Calu3 (cell line): ENCODE measurements around the gene SLC12A8. TPM values are rescaled to one million over a fixed set of nuclear protein-coding genes. Genes with fewer than 3 reads are reported as not detected.

Experiments
- BruUV-seq: library from RNA; stranded (reverse); fragments of 400-500 nt; replicated peaks from 2 replicates; lab custom pipeline; 2021; lab: Mats Ljungman, UMichigan
- CTCF ChIA-PET: fragments of 300-600 bp; sonication (Branson Sonifier 250); formaldehyde crosslinking; loops from one replicate; lab custom pipeline; 2022; ENCODE audit warnings: antibody characterized with exemption; lab: Charles Lee
- DNase-seq: peaks from one replicate; pipeline ENCODE4 v3.0.0; 2022
- H3K27ac Mint-ChIP-seq: one replicate; pipeline ENCODE4 v1.8.0; 2022; ENCODE audit warnings: mixed read lengths; ENCODE audit not compliant: unreplicated experiment
- H3K27me3 Mint-ChIP-seq: one replicate; pipeline ENCODE4 v1.8.0; 2022; ENCODE audit warnings: mixed read lengths; ENCODE audit not compliant: unreplicated experiment
- H3K36me3 Mint-ChIP-seq: one replicate; pipeline ENCODE4 v1.8.0; 2022; ENCODE audit warnings: mild to moderate bottlenecking, moderate library complexity, mixed read lengths; ENCODE audit not compliant: insufficient read depth, unreplicated experiment
- H3K4me1 Mint-ChIP-seq: one replicate; pipeline ENCODE4 v1.8.0; 2022; ENCODE audit warnings: mild to moderate bottlenecking, low read depth, mixed read lengths; ENCODE audit not compliant: unreplicated experiment
- H3K4me3 Mint-ChIP-seq: one replicate; pipeline ENCODE4 v1.8.0; 2022; ENCODE audit warnings: mild to moderate bottlenecking, low read depth, moderate library complexity, mixed read lengths; ENCODE audit not compliant: unreplicated experiment
- H3K9me3 Mint-ChIP-seq: one replicate; pipeline ENCODE4 v1.8.0; 2022; ENCODE audit warnings: low read depth, mixed read lengths; ENCODE audit not compliant: unreplicated experiment
- intact Hi-C: fragments of 100-400 bp; cut with micrococcal nuclease; formaldehyde crosslinking; loops from one replicate; pipeline ENCODE4 v1.10.0; 2022; ENCODE audit not compliant: unreplicated experiment
- total RNA-seq: library from RNA; stranded (reverse); gene quantifications from 2 replicates; pipeline ENCODE4 v1.2.3, GENCODE V29; 2022
- TF ChIP-seq, protein P1 (sequence below): fragments of 200-600 bp; IDR thresholded peaks from one replicate; pipeline ENCODE4 v1.8.0; 2022; ENCODE audit warnings: antibody characterized with exemption; ENCODE audit not compliant: unreplicated experiment

SLC12A8 gene
- total RNA-seq, 1 experiment from 2014 or later: 16.8 TPM

DNA sequence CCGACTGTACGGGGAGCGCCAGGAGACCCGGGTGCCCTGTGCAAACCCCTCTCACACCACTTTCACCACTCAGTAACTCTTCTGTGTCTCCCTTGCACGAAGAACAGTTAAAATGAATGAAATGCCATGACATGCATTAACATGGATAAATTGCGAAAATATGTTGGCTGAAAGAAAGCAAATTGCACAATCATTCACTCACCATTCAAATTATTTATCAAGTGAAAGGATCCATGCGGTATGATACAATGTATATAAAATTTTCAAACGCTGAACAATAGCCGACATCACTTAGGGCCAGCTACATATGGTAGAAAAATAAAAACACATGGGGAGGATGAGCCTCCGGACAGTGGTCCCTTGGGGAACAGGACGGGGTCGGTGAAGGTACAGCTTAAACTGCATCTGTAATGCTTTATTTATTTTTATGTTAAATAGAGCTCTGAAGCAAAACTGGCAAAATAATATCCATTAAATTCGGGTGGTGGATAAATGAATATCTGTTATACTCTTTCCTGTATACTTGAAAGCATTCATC, 45.9 kb downstream of the SLC12A8 start:
- Mint-ChIP-seq H3K36me3 (no peaks in the 10 kb centered on the region), H3K9me3 (no peaks in the 10 kb centered on the region), H3K4me3 (no peak overlapping the region), H3K4me1 (no peaks in the 10 kb centered on the region), H3K27me3 (no peaks in the 10 kb centered on the region), H3K27ac (no peak overlapping the region)
- CTCF ChIA-PET: no interaction called here
- intact Hi-C loops: no loop called here
- no TSS peak for BruUV-seq
- no peak for DNase-seq
- TF ChIP-seq, protein P1, sequence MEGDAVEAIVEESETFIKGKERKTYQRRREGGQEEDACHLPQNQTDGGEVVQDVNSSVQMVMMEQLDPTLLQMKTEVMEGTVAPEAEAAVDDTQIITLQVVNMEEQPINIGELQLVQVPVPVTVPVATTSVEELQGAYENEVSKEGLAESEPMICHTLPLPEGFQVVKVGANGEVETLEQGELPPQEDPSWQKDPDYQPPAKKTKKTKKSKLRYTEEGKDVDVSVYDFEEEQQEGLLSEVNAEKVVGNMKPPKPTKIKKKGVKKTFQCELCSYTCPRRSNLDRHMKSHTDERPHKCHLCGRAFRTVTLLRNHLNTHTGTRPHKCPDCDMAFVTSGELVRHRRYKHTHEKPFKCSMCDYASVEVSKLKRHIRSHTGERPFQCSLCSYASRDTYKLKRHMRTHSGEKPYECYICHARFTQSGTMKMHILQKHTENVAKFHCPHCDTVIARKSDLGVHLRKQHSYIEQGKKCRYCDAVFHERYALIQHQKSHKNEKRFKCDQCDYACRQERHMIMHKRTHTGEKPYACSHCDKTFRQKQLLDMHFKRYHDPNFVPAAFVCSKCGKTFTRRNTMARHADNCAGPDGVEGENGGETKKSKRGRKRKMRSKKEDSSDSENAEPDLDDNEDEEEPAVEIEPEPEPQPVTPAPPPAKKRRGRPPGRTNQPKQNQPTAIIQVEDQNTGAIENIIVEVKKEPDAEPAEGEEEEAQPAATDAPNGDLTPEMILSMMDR: no peak

DNA sequence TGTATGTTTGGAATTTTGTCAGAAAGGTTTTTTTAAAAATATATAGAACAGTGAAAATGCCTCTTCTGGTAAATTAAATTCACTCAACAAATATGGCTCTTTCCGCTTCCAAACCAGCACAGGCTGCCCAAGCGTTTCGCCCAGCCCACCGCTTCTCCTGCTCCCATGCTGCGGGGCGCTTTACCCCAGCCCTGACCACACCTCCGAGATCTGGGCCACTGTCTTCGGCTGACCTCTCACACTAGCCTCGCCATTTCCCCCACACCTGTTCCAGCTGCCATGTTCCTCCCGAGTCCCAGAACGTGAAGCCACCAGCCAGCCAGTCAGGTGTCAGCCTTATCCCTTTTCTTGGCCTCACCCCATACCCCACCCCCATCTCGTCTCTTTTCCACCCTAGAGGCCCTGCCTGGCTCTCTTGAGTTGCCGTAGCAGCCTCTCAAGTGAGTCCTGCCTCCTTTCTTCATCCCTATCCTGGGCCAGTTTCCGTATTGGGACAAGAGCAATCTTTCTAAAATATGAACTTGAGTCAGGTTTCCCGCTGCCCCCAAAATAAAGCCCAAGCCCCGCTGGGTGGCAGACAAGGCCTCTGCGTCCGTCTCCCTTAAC, 46.5 kb downstream of the SLC12A8 start:
- CTCF ChIA-PET: no interaction called here
- Mint-ChIP-seq H3K9me3 (no peaks in the 10 kb centered on the region), H3K27me3 (no peaks in the 10 kb centered on the region), H3K4me1 (no peaks in the 10 kb centered on the region), H3K4me3 (no peak overlapping the region), H3K27ac (peak overlapping the region; percentile 13), H3K36me3 (no peaks in the 10 kb centered on the region)
- no TSS peak for BruUV-seq
- no peak for DNase-seq
- intact Hi-C loops: no loop called here
- TF ChIP-seq, protein P1: no peak

DNA sequence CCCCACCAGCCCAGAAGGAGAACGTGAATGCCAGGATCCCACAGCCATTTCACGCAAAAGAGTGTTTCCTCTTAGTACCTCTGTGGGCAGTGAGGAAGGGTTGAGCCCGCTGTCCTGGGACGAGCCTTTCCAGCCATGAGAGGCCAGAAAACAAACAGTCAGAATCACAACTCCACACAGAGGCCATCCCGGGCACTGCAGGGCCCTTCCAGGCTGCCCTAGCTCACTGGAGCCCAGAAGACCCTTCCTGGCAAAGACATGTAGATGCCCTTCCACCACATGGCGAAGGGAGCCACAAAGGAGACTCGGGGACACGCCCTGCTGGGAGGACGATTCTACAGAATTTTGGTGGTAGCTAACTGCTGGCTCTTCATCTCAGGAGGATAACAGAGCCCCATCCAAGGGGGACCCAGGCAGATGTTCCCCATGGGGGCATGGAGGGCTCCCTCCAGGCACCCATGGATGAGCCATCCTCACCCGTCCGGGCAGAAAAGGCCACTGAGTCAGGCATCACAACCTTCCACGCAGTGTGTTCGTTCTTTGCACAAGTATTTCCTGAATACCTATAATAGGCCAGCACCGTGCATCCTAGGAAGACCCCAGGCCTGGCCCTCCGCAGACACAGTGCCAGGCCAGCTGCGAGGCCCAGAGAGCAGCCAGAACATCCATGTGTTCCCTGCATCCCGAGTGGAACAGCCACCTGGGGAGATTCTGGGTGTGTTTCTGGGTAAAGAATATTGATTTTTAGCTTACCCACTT, 47.2 kb downstream of the SLC12A8 start:
- DNase-seq: no peak
- TF ChIP-seq, protein P1: no peak
- Mint-ChIP-seq H3K9me3 (no peaks in the 10 kb centered on the region), H3K27me3 (no peaks in the 10 kb centered on the region), H3K27ac (no peak overlapping the region), H3K4me3 (no peak overlapping the region), H3K4me1 (no peaks in the 10 kb centered on the region), H3K36me3 (no peaks in the 10 kb centered on the region)
- intact Hi-C loops: no loop called here
- BruUV-seq: no TSS peak
- CTCF ChIA-PET: no interaction called here

DNA sequence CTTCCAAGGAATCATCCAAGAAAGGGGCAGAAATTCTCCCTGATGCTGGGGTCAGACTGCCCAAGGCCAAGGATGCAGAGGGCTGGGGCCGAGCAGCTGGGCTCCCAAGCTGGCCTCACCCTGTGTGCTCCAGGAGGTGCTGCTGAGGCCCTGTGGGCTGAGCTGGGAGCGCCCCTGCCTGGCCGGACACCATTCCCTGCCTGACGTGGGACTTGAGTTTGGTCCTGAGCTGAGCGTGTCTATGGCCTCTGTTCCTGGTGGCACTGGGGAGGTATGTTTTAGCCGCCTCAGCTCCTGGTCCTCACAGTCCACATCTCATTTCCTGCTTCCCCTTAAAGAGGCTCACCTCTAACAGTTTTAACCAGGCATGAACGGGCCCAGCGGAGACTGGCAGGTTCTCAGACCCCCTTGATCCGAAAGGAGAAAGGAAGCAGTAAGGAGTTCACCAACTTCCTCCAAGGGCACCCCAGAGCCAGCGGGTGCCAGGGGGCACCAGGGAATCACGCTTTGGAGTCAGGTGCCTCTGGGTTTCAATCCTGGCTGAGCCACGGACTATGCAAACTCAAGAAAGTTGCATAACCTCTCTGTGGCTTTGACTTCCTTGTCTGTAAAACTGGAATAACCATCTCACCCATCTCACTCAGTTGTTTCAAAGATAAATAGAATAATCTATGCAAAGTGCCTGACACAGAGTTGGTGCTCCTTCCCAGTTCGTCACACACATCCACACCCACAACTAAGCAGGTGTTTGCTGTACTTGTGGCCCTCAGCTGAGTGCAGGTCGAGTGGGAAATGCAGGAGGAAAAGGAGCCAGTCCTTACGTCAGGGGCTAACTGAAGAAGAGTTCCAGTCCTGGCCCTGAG, 48.6 kb downstream of the SLC12A8 start:
- Mint-ChIP-seq H3K4me3 (no peak overlapping the region), H3K4me1 (no peaks in the 10 kb centered on the region), H3K27me3 (no peaks in the 10 kb centered on the region), H3K36me3 (no peaks in the 10 kb centered on the region), H3K9me3 (no peaks in the 10 kb centered on the region), H3K27ac (no peak overlapping the region)
- peak; percentile 36 for DNase-seq
- CTCF ChIA-PET: interaction anchor here (0.5 to 0.7 kb wide), 3 partner anchors 34 to 252 kb away, joined by 3 to 4 read pairs (median 4); no protein-coding TSS in a partner anchor
- BruUV-seq: no TSS peak
- TF ChIP-seq, protein P1: no peak
- intact Hi-C loops: no loop called here
